Suppressor macrophage treated with lipopolysaccharide for 1 hour (primary cell): Measurements from ENCODE around the gene RRP9.
A peak's percentile ranks its signal among the peaks of the same experiment; 100 is the strongest.

ENCODE experiments used
- DNase-seq, 3 donors: peaks; one replicate each; pipeline ENCODE4 v3.0.0-alpha.2; 2020 to 2022

The RRP9 gene

DNA sequence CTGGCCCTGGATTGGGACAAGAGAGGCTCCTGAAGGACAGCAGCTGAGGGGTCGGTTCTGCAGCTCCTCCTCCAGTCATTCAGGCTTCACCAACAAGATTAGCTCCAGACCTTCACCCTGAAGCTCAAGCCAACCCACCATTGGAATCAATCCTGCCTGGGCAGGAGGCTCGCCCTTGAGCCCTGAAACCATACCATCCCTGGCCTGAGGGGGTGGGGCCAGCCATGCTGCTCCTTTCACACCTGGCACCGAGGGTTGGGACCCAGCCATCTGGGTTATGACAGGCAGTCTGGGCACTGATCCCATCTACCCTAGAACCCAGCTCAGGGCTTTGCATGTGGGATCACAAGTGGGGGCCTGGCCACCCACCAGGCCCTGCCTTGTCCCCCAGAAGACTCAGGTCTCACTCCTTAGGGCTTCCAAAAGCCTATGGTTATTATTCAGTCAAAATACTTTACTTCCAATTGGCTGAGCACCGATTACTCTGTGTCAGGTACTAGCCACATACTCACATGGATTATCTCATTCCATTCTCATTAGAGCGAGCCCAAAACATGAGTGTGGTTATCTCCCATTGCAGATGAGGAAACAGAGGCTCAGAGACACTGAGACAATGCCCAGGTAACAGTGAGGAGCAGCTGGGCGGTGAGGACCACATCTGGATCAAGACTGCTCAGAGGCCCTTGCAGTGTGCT, 29.0 kb upstream of the RRP9 start:
- DNase-seq: no peak

DNA sequence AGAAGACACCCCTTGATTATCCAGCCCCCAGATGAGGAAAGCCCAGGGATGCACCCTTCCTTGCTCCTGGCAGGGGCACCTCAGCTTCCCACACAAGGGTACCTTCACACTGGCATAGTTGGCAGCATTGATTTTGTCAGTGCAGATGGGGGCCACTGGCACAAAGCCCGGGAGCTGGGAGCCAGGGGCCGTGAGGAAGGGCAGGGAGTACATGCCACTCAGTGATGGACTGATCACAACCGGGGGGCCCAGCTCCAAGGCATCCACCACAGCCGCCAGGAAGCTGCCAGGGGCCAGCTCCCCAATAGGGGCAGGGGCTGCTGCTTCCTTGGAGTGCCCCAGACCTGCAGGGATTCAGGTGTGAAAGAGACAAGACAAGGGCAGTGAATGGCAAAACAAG, 28.1 kb upstream of the RRP9 start:
- no peak for DNase-seq

DNA sequence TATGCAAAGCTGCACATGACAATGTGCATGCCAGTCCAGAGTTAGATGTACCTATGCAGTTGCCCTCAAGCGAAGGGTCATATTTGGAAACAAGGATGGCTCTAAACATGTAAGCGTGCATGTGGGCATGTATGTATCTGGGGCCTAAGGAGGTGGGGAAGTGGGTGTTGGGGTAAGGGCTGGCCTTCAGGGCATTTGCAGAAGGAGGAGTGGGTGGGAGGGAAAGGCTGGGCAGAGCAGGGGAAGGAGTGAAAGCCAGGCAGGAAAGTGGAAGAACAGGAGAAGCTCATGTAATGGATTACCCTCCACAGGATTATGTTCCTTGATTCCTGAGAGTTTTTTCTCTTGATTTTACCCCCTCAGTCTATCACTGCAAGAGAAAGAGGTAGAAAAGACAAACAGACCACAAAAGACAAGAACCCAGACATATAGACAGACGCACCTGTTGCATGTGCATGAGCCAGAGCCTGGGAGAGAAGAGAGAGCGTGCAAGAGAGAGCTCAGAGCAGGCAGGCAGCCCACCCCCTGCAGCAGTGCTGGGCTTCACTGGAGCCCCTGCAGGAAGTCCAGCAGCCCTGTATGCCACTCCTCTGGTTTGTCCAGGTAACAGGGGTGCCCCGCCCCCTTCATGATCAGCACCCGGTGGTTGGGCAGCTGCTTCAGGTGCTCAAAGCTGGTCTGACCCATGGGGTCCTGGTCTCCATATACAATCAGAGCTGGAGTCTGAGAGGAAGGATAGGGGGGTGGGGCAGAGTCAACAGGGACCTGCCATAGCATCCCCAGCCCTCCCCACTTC, 27.4 kb upstream of the RRP9 start:
- DNase-seq: no peak

DNA sequence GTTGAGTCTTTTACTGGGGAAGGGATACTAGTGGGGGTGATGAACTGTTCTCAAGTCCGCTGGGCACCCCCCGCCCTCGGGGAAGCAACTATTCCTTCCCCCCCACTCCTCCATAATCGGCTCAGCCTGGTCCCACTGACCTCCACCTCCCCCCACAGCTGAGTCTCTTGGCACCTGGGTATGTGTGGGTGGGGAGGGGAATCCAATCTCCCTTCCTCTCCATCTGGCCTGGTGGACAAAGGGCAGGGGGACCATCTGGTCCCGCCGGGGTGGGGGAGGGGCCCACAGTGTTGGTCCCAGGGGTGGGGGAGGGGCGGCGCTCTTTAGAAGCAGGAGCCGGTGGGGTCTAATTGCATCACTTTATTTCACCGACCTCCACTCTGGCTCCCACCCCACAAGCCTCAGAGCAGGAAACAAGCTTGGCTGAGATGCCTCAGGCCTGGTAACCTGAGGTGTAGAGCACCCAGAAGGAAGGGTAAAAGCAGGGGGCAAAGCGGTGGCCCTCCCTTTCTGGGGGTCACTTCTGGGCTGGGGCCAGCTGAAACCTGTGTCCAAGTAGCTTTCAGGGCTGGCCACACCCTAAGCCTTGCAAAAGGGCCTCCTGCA, 26.6 kb upstream of the RRP9 start:
- no peak for DNase-seq

DNA sequence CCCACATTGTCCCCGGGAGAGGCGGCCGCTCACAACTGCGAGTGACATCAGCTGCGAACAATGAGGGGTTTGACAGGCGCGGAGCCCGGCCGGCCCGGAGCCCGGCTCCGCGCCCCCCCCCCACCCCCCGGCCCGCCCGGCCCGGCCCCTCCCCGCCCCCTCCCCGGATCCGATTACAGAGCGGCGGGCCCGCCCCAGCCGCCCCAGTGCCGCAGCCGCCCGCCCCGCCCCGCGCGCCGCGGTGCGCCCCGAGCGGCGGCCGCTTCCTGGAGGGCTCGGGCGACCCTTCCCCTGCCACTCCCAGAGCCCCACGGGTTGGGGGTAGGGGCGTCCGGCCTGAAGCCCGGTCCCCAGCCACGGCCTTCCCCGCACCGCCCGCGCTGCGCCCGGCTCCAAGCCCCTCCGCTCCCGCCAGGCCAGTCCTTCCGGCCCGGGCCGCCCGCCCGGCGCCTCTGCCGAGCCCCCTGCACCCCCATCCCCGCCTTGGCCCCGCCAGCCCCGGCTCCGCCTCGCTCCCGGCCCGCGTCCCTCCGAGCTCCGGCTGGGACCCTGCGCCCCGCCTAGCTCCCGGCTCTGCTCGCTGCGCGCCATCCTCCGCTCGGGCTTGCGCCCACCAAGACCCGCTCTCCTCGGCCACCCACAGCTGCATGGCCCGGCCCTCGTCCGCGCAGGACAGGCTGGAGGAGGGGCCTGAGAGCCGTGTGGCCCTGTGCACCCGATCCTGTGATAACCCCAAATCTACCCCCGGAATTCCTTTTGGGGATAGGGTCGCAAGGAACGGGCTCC, 25.9 kb upstream of the RRP9 start, which contains the start of gene PCBP4:
PCBP4 (minus strand) TSS at position 71 of the 786 bp plus-strand sequence. CDS start 6,214 bp downstream, outside the sequence.
- no peak for DNase-seq

DNA sequence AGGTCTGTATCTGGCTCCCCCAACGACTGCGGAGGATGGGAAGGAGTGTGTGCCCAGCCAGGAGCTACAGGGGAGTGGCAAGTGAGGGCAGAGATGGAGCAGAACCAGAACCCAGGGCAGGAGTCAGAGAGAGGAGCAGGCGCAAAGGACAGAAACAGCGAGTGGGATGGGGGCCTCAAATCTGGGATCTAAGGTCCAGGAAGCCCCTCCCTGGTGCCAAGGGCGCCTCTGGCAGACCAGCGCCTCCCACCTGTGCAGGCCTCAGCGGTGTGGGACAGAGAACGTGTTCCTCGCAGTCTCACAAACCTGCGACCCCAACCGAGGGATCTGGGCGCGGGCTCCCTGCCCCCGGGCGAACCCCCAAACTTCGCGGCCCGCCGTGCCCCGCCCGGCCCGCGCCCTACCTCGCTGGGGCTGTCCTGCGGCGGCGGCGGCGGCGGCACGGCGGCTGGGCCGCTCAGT, 25.2 kb upstream of the RRP9 start:
- peak in 1 of 3 donors; percentile 65 for DNase-seq

DNA sequence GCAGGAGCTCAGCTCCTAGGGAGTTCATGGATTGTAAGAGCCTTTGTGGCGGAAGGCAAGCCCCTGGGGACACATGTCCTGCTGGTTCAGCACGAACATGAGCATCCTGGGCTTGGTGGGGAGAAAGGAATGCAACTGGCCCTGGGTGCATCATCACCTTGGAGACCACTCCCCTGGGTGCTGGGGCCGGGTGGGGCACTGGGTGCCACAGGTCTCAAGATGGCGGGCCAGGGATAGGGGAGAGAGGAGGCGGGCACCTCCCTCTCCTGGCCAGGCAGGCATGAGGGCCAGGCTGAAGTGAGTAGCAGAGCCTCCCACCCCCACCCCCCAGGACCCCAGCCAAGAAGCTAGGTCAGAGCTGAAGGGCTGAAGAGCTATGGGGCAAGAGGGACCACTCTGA, 24.8 kb upstream of the RRP9 start:
- no peak for DNase-seq

DNA sequence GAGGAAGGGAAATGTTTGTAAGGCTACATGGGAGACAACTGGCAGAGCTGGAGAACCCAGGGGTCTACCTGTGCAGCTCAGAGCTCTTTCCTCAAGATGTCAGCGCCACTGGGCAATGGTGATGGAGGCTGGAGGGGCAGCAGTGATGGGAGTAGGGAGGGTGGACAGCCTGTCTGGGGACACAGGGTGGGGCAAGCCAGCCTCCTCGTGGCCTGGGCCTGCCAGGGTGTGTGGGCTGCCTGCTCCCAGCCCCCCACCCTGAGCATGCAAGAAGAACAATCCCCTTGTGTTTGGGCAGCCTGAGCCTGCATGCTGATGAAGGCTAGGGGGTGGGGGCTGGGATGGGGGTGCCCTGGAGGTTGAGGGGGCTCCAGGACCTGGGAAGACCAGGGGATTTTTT, 24.3 kb upstream of the RRP9 start:
- no peak for DNase-seq

DNA sequence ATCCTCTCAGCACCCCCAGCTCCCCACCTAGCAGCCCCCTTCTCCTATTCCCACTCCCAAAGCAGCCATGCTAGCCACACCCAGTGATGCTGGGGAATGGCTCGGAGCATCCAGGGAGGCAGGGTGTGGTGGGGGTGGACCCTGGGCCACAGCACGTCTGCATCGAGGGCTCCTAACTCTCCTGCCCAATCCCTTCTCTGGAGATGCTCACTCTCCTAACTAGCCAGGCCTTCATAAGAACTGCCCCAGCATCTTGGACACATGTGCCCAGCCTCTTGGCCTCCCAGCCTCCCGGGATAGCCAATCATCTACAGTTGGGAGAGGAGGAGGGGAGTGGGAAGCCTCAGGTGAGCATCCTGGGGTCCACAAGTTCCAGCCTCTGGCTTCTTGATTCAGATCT, 22.8 kb upstream of the RRP9 start:
- DNase-seq: no peak

DNA sequence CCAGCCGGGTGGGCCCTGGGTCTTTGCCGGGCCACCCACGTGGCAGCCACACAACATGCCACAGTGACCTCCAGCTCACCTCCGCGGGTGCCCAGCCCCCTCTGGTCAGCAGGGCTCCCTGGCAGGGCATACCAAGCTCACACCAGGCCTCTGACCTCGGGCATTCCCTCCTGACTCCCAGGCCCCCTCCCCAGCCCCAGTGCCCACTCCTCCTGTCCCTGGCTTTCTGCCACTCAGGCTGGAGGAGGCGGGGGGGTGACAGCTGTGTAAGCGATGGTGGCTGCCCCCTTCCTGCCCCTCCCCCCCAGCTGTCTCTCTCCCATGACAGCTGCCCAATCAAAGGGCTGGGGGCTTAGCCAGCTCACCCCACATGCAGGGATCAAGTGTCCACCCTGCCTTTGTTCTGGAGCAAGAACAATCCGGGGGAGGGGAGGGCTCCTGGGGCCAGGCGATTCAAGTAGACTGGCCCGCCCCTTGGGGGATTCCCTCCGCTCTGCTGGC, 22.3 kb upstream of the RRP9 start:
- no peak for DNase-seq

DNA sequence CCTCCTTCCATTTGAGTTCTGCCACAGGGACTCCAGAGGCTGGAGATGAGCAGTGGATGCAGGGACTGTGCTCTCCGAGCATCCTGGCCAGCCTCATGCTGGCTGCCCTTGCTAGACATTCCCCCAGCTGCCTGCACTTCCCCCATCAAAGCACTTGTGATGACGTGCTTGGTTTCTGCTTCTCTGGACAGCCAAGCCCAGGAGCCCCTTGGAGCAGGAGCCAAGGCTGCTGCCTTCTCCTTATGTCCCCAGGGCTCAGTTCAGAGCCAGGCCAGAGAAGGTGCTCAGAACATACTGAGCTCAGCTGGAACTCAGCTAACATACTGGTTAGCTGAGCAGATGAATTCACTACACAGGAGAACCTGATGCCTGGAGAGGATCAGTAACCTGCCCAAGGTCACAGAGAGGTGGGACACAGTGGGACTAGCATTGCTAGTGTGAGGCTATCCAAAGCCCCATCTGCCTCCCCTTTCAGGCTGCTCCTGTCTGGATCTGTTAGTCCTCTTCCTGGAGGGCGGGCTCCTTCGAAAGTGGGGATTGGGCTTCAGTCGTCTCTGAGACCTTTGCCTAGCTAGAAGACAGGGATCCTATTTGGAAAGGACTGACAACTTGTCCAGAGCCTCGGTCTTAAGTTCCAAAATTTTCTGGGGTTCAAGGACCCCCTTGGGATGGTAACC, 21.3 kb upstream of the RRP9 start:
- DNase-seq: no peak

DNA sequence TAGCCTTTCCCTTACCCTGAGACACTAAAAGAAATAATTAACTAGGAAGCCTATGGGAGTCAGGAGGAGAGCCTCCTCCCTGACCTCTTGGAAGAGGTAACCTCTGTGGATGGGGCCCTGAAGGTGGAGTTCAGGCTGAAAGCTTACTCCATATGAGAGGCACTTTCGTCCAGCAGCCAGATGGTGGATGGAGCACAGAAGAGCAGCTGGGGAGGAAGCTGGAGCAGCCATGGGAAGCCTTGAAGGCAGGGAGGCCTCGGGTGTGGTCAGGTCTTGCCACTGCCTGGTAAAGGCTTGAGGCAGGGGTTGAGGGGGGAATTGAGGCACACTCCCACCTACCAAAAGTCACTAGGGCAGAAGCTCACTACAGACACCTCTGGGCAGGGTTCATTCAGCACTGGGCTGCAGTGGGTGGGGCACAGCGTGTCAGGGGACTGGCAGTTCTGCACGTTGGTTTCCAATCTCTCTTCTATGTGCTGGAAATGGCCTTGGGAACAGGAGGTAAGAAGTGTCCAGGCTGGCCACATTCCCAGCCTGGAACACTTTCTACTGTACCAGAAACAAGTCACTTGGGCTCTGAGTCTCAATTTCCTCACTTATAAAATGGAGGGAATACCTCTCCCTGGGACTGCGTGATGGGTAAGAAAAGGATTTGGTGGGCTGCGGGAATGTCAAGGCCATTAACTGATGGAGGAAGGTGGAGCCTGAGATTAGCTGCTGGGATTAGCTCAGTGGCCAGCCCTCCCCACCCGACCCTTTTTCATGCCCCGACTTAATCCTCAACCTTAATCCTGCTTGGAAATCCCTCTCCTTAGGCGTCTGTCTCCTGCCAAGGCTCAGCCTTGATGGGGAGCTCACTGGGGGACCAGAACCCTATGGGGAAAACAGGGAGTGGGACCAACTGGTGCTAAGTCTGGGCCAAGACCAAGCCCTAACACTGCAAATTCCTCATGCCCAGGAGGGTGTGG, 20.2 kb upstream of the RRP9 start:
- DNase-seq: no peak

DNA sequence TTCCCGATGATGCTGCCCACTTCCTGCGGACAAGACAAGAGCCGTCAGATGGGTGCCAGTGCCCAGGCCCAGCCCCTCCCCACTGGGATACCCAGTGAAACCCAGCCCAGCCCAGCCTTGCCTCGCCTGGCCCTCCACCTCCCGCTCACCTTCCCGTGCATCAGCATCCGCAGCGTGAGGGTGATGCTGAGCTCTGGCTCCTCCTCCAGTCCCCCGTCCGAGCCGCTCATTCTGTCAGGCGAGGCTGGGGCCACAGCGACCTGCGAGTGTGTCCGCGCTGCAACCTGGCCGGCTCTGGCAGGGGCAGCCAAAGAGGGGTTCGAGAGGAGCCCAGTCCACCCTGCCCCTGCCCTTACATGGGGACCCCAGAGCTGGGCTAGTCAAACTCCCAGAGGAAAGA, 19.3 kb upstream of the RRP9 start:
- no peak for DNase-seq

DNA sequence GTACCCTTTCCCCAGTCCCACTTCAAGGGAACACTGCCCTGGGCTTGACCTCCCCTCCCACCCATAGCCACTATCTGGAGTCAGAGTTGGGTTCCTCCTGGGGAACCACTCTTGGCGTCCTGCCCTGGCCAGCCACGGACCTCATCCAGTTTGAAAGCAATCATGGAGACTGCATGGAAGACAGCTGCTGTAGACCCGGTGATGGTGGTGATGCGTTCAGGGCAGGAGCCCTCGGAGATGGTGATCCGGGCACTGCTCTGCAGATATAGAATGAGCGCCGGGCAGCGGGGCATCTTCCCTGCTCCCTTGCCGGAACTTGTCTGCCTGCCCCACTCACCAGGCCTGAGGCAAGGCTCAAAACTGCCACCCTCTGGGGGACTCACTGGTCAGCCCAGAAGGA, 18.7 kb upstream of the RRP9 start:
- DNase-seq: no peak

DNA sequence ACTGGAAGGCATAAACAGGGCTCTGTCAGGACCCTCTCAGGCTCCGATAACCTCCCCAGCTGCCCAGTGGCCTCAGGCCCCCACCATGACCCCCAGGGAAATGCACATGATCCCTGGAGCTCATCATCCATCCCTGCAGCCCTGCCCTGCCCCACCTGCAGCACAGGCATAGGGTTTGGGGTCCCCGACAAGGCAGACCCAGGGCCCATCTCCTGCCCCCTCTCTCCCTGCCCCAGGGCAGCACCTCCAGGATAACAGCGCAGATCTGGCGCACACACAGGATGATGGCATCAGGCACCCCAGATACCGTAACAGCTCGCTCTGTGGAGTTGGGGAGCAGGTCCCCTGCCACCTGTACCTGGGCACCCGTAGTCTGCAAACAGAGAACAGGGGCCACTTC, 17.9 kb upstream of the RRP9 start:
- no peak for DNase-seq

DNA sequence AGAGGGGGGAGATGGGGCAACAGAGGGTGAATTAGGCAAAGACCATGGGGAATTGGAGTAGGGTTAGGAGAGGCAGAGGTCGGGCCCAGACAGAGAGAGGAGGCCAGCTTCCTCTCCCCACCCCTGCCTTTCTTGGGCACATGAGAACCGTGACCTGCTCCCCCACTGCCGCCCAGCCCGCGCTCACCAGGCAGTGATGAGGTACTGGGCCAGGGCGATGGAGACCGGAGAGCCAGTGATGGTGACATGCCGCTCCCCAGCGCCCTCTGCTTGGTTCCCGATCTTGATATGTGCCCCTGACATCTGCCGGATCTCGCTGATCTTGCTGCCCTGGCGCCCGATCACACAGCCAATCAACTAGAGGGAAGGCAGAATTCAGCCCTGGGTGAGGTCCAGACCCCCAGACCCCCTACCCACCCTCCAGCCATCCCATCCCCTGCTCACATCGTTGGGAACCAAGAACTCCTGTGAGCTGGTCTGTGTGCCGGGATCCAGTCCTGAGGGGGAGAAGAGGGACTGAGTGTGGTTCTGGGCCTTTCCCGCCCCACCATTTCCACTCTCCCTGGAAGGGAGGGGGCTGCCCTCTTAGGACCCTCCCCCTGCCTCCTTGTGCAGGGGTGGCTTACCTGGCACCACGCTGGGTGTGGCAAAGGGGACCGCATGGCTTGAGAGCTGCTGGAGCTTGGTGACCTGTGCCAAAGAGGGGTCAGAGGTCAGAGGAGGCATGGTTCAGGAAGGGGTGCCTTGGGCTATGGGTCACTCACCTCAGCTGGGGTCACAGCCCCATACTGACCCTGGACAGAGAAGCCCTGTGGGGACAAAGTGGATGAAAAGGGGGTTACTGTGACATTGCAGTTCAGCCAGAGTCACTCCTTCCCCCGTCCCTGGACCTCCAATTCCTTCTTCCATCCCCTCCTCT, 17.2 kb upstream of the RRP9 start:
- DNase-seq: no peak

DNA sequence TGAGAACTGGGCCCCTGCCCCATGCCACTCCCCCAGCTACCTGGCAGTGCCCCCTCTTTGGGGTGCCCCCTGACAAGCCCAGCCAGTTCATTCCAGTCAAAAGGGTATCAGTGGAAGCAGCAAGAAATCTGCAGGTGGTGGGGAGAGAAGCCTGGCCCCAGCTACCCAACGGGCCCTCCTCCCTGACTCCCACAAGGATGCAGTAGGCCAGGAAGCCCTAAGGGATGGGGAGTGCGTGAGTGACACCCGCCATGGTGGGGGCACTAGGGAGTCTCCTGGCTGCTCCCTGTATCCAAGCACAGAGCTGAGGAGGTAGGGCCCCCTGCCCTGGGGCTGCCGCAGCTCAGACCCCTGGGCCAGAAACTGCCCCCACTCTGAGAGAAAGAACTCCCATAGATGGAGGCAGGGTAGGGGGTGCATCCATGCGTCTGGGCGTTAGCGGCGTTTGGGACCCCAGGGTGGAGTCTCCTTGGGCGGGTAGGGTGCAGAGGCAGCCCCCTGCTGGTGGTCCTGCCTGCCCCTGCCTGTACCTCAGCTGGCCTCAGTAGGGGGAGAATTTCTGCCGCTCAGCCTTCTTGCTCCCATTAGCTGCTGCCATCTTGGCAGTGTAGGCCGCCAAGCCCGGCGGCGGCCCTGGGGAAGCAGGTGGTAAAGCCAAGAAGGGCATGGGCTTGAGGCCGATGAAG, 16.0 kb upstream of the RRP9 start:
- no peak for DNase-seq

DNA sequence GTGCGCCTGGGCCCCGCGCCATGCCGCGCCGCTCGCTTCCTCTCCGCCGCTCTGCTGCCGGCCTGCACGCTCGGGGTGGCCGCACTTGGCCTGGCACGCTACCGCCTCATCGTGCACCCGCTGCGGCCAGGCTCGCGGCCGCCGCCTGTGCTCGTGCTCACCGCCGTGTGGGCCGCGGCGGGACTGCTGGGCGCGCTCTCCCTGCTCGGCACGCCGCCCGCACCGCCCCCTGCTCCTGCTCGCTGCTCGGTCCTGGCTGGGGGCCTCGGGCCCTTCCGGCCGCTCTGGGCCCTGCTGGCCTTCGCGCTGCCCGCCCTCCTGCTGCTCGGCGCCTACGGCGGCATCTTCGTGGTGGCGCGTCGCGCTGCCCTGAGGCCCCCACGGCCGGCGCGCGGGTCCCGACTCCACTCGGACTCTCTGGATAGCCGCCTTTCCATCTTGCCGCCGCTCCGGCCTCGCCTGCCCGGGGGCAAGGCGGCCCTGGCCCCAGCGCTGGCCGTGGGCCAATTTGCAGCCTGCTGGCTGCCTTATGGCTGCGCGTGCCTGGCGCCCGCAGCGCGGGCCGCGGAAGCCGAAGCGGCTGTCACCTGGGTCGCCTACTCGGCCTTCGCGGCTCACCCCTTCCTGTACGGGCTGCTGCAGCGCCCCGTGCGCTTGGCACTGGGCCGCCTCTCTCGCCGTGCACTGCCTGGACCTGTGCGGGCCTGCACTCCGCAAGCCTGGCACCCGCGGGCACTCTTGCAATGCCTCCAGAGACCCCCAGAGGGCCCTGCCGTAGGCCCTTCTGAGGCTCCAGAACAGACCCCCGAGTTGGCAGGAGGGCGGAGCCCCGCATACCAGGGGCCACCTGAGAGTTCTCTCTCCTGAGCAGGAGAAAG, 14.4 kb upstream of the RRP9 start:
- peak; percentile 43 to 70 (median 45) for DNase-seq
